ENCODE measurements around the gene AFF4.
"Not testable (repeated sequence)": the region's sequence is repeated elsewhere in the genome, so short reads cannot be mapped to it uniquely, and the experiment has no call there.

DNA sequence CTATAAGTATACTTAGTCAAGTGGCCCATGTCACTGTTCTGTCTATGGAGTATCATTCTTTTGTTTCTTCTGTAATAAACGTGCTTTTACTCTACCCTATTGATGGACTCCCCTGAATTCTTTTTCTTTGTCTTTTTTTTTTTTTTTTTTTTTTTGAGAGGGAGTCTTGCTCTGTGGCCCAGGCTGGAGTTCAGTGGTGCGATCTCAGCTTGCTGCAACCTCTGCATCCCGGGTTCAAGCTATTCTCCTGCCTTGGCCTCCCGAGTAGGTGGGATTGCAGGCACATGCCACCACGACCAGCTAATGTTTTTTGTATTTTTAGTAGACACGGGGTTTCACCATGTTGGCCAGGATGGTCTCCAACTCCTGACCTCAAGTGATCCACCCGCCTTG lies 9.0 kb upstream of the AFF4 start:
- TF ChIP-seq, protein P1, sequence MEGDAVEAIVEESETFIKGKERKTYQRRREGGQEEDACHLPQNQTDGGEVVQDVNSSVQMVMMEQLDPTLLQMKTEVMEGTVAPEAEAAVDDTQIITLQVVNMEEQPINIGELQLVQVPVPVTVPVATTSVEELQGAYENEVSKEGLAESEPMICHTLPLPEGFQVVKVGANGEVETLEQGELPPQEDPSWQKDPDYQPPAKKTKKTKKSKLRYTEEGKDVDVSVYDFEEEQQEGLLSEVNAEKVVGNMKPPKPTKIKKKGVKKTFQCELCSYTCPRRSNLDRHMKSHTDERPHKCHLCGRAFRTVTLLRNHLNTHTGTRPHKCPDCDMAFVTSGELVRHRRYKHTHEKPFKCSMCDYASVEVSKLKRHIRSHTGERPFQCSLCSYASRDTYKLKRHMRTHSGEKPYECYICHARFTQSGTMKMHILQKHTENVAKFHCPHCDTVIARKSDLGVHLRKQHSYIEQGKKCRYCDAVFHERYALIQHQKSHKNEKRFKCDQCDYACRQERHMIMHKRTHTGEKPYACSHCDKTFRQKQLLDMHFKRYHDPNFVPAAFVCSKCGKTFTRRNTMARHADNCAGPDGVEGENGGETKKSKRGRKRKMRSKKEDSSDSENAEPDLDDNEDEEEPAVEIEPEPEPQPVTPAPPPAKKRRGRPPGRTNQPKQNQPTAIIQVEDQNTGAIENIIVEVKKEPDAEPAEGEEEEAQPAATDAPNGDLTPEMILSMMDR (IDR thresholded peaks at IDR 0.05): not testable (repeated sequence)
- TF ChIP-seq POLR2A (IDR thresholded peaks at IDR 0.05): not testable (repeated sequence)

Data from Peyer's patch (tissue), 4 donors.